B cell (primary cell): Measurements from ENCODE around the gene TRIM54. TPM values are rescaled to one million over a fixed set of nuclear protein-coding genes. Genes with fewer than 3 reads are reported as not detected.

ENCODE experiments used
- ATAC-seq: fragments of 200-7000 bp; cut with Tn5 transposase; one replicate; pipeline ENCODE4 v1.10.0; 2021; ENCODE audit warnings: low read depth, mild to moderate bottlenecking, moderate number of reproducible peaks, moderate library complexity
- CTCF ChIA-PET: fragments of 350-600 bp; sonication (Branson Sonifier 250); formaldehyde crosslinking; loops from one replicate; lab custom pipeline; 2021; ENCODE audit warnings: antibody characterized with exemption, inconsistent platforms; lab: Charles Lee
- POLR2A ChIA-PET: fragments of 350-600 bp; sonication (Branson Sonifier 250); formaldehyde crosslinking; loops from one replicate; lab custom pipeline; 2021; ENCODE audit warnings: antibody characterized with exemption; lab: Charles Lee
- DNase-seq: peaks from one replicate; pipeline ENCODE4 v3.0.0; 2013
- H2AFZ ChIP-seq: 2 replicates; pipeline ENCODE4 v1.6.1; 2012; ENCODE audit warnings: mild to moderate bottlenecking, low read depth, low read length; ENCODE audit not compliant: insufficient read depth, poor library complexity, severe bottlenecking
- H3K27ac ChIP-seq, 2 donors: 1 replicate in 1 of 2; 2 replicates in 1 of 2; pipeline ENCODE4 v1.5.1; 2012 to 2013; ENCODE audit warnings: low read length in 2 of 2, mild to moderate bottlenecking in 2 of 2, moderate library complexity in 1 of 2
- H3K27me3 ChIP-seq, 4 experiments: fragments of 200-600 bp in 1 of 4; sonication (generic) in 1 of 4; replicated peaks in 1 of 4; 1 replicate in 2 of 4; 2 replicates in 2 of 4; pipeline versions ENCODE4 v1.6.1 to v1.7.0; 2013 to 2016; ENCODE audit warnings: low read length in 3 of 4, mild to moderate bottlenecking in 2 of 4, mixed read lengths in 1 of 4, moderate library complexity in 1 of 4; ENCODE audit not compliant: insufficient read depth in 4 of 4, control insufficient read depth in 3 of 4; ENCODE audit errors: control extremely low read depth in 1 of 4
- H3K36me3 ChIP-seq, 2 experiments: replicated peaks in 1 of 2; 1 replicate in 1 of 2; 2 replicates in 1 of 2; pipeline versions ENCODE4 v1.6.1 to v1.7.1; 2013; ENCODE audit warnings: low read length in 1 of 2; ENCODE audit not compliant: insufficient read depth in 2 of 2, control insufficient read depth in 1 of 2; ENCODE audit errors: control extremely low read depth in 1 of 2, extremely low read depth in 1 of 2
- H3K4me1 ChIP-seq, 2 donors: fragments of 200-600 bp in 1 of 2; sonication (generic) in 1 of 2; 1 replicate in 1 of 2; 2 replicates in 1 of 2; pipeline versions ENCODE4 v1.5.1 to v1.6.1; 2013 to 2017; ENCODE audit warnings: low read length in 2 of 2; ENCODE audit not compliant: control insufficient read depth in 2 of 2, insufficient read depth in 2 of 2
- H3K4me2 ChIP-seq: replicated peaks from 2 replicates; pipeline ENCODE3; 2012; ENCODE audit warnings: mild to moderate bottlenecking, low read depth, low read length; ENCODE audit not compliant: poor library complexity, severe bottlenecking
- H3K4me3 ChIP-seq, 5 experiments: fragments of 200-600 bp in 1 of 5; sonication (generic) in 1 of 5; 1 replicate in 3 of 5; 2 replicates in 2 of 5; pipeline versions ENCODE4 v1.5.1 to v1.7.0; 2011 to 2016; ENCODE audit warnings: low read length in 4 of 5, mild to moderate bottlenecking in 4 of 5, low read depth in 2 of 5, control low read depth in 1 of 5, moderate library complexity in 1 of 5; ENCODE audit not compliant: insufficient read depth in 1 of 5; ENCODE audit errors: control extremely low read depth in 1 of 5, extremely low read depth in 1 of 5
- H3K79me2 ChIP-seq: fragments of 200-600 bp; sonication (generic); one replicate; pipeline ENCODE4 v1.6.0; 2016; ENCODE audit warnings: low read length; ENCODE audit not compliant: control insufficient read depth, insufficient read depth
- H3K9ac ChIP-seq: fragments of 200-600 bp; sonication (generic); 2 replicates; pipeline ENCODE4 v1.6.1; 2017; ENCODE audit warnings: mild to moderate bottlenecking, low read length, moderate library complexity
- H3K9me3 ChIP-seq, 3 donors: one replicate each; pipeline versions ENCODE4 v1.6.1 to v1.7.1; 2013; ENCODE audit warnings: low read length in 2 of 3; ENCODE audit not compliant: control insufficient read depth in 2 of 3, insufficient read depth in 1 of 3; ENCODE audit errors: control extremely low read depth in 1 of 3
- H4K20me1 ChIP-seq: 2 replicates; pipeline ENCODE4 v1.6.0; 2012; ENCODE audit warnings: mild to moderate bottlenecking, low read length; ENCODE audit not compliant: insufficient read depth, control insufficient read depth, poor library complexity, severe bottlenecking
- H3K27ac Mint-ChIP-seq: one replicate; pipeline ENCODE4 v1.8.0; 2021; ENCODE audit warnings: mixed read lengths
- H3K27me3 Mint-ChIP-seq: one replicate; pipeline ENCODE4 v1.8.0; 2021; ENCODE audit warnings: mixed read lengths
- H3K4me1 Mint-ChIP-seq: one replicate; pipeline ENCODE4 v1.8.0; 2021; ENCODE audit warnings: mixed read lengths
- H3K4me3 Mint-ChIP-seq: one replicate; pipeline ENCODE4 v1.8.0; 2021; ENCODE audit warnings: mixed read lengths
- H3K9me3 Mint-ChIP-seq: one replicate; pipeline ENCODE4 v1.8.0; 2022; ENCODE audit warnings: mixed read lengths; ENCODE audit not compliant: insufficient read depth
- CTCF ChIP-seq: fragments of 200-600 bp; IDR thresholded peaks from one replicate; pipeline ENCODE4 v1.8.0; 2022; ENCODE audit warnings: antibody characterized with exemption, mild to moderate bottlenecking
- EZH2 ChIP-seq: IDR thresholded peaks from 2 replicates; pipeline ENCODE4 v1.6.1; 2012; ENCODE audit warnings: borderline replicate concordance, low read depth, mild to moderate bottlenecking, moderate library complexity, low read length; ENCODE audit not compliant: insufficient read depth, poor library complexity, severe bottlenecking
- WGBS: methylation state at CpG from one replicate; pipeline ENCODE4 v1.1.5; 2013; ENCODE audit warnings: missing lambda C conversion rate; ENCODE audit not compliant: insufficient coverage; 5-methylcytosine and 5-hydroxymethylcytosine counted together
- intact Hi-C: fragments of 100-400 bp; cut with micrococcal nuclease; formaldehyde crosslinking; loops from one replicate; pipeline ENCODE4 v1.10.0; 2022
- polyA plus RNA-seq: library from polyadenylated mRNA; depleted of rRNA; stranded (reverse); fragments of >200 nt; gene quantifications from 2 replicates; pipeline ENCODE4 v1.2.3, GENCODE V29; 2012
- total RNA-seq, 2 donors: library from RNA; stranded (reverse); fragments of 120-200 nt in 1 of 2; gene quantifications; 1 replicate in 1 of 2; 2 replicates in 1 of 2; pipeline versions ENCODE4 v1.2.3 to v1.2.4, GENCODE V29; 2013 to 2022

Gene TRIM54
- total and polyA plus RNA-seq, 2 donors (not counting 1 experiment from before 2014, with no cell fraction given) = not detected

- WGBS = 94% methylated on average over 3 of the region's 4 CpGs
- H3K27ac Mint-ChIP-seq = no peak overlapping the region
These were observed 34.3 kb upstream of the TRIM54 start for GRCh38 chr2:27247893-27248292.

More at GRCh38 chr2:27247893-27248292, 34.3 kb upstream of the TRIM54 start:
- Histone ChIP-seq H3K9ac (no peak overlapping the region), H3K4me1 (peaks cover 0 to 5% of the 10 kb centered on the region in 2 donors), H4K20me1 (no peaks in the 10 kb centered on the region), H3K27ac (no peak overlapping the region), H3K27me3 (peaks cover 0 to 16% (median 7%) of the 10 kb centered on the region in 4 experiments), H3K4me3 (no peak overlapping the region), H3K4me2 (no peak overlapping the region), H3K79me2 (no peaks in the 10 kb centered on the region), H2AFZ (no peak overlapping the region), H3K9me3 (peaks cover 0 to 4% (median 0%) of the 10 kb centered on the region in 3 donors), H3K36me3 (peaks cover 0 to 9% of the 10 kb centered on the region in 2 experiments)
- ATAC-seq (no peak), DNase-seq (no peak)
- Mint-ChIP-seq H3K9me3 (no peaks in the 10 kb centered on the region), H3K27me3 (peaks cover 30% of the 10 kb centered on the region), H3K4me3 (no peak overlapping the region), H3K4me1 (no peaks in the 10 kb centered on the region)
- TF ChIP-seq EZH2 (no peak), CTCF (no peak)
- POLR2A ChIA-PET = no interaction called here
- CTCF ChIA-PET = interaction anchor here (1.2 to 1.8 kb wide), 2 partner anchors 55 to 288 kb away, joined by 3 to 6 read pairs; no protein-coding TSS in a partner anchor
- intact Hi-C loops = no loop called here
